ENCODE data around the gene DSC1.
A peak's percentile ranks its signal among the peaks of the same experiment; 100 is the strongest.

Gene DSC1

GRCh38 chr18:31154181-31154580 lies 8.5 kb downstream of the DSC1 start:
- no peak for TF ChIP-seq POLR2A (IDR thresholded peaks at IDR 0.05; ENCODE audit: extremely low read depth, insufficient read length)
- DNase-seq (ENCODE audit: low read depth) = no peak
- H3K4me3 ChIP-seq (ENCODE audit: low read depth, low read length) = no peak overlapping the region

- no peak for DNase-seq (ENCODE audit: low read depth)
Observed at GRCh38 chr18:31149351-31149750, 13.3 kb downstream of the DSC1 start.

GRCh38 chr18:31148600-31148999 lies 14.1 kb downstream of the DSC1 start:
- TF ChIP-seq CTCF (IDR thresholded peaks at IDR 0.05; ENCODE audit: low read depth, low read length) = no peak
- TF ChIP-seq MYC (IDR thresholded peaks at IDR 0.05; ENCODE audit: low read depth, low read length) = no peak
- TF ChIP-seq POLR2A (IDR thresholded peaks at IDR 0.05; ENCODE audit: extremely low read depth, insufficient read length) = no peak
- TF ChIP-seq MAX (IDR thresholded peaks at IDR 0.05; ENCODE audit: low read depth, low read length) = no peak

More at GRCh38 chr18:31149351-31149750, 13.3 kb downstream of the DSC1 start:
- no peak for TF ChIP-seq MAX (IDR thresholded peaks at IDR 0.05; ENCODE audit: low read depth, low read length)
- no peak for TF ChIP-seq CTCF (IDR thresholded peaks at IDR 0.05; ENCODE audit: low read depth, low read length)
- TF ChIP-seq MYC (IDR thresholded peaks at IDR 0.05; ENCODE audit: low read depth, low read length) = no peak
- no peak for TF ChIP-seq POLR2A (IDR thresholded peaks at IDR 0.05; ENCODE audit: extremely low read depth, insufficient read length)
- H3K4me3 ChIP-seq (ENCODE audit: low read depth, low read length) = no peak overlapping the region

GRCh38 chr18:31146809-31147208 lies 15.8 kb downstream of the DSC1 start:
- DNase-seq (ENCODE audit: low read depth) = peak; percentile 47
- no peak for TF ChIP-seq MYC (IDR thresholded peaks at IDR 0.05; ENCODE audit: low read depth, low read length)
- TF ChIP-seq MAX (IDR thresholded peaks at IDR 0.05; ENCODE audit: low read depth, low read length) = no peak
- TF ChIP-seq POLR2A (IDR thresholded peaks at IDR 0.05; ENCODE audit: extremely low read depth, insufficient read length) = no peak
- no peak for TF ChIP-seq CTCF (IDR thresholded peaks at IDR 0.05; ENCODE audit: low read depth, low read length)
- no peak overlapping the region for H3K4me3 ChIP-seq (ENCODE audit: low read depth, low read length)

More at GRCh38 chr18:31148600-31148999, 14.1 kb downstream of the DSC1 start:
- no peak overlapping the region for H3K4me3 ChIP-seq (ENCODE audit: low read depth, low read length)
- DNase-seq (ENCODE audit: low read depth) = no peak

- DNase-seq (ENCODE audit: low read depth) = no peak
- no peak overlapping the region for H3K4me3 ChIP-seq (ENCODE audit: low read depth, low read length)
- TF ChIP-seq MYC (IDR thresholded peaks at IDR 0.05; ENCODE audit: low read depth, low read length) (no peak), CTCF (IDR thresholded peaks at IDR 0.05; ENCODE audit: low read depth, low read length) (no peak), MAX (IDR thresholded peaks at IDR 0.05; ENCODE audit: low read depth, low read length) (no peak), POLR2A (IDR thresholded peaks at IDR 0.05; ENCODE audit: extremely low read depth, insufficient read length) (no peak)
Observed at GRCh38 chr18:31143025-31143424, 19.6 kb downstream of the DSC1 start.

- TF ChIP-seq CTCF (IDR thresholded peaks at IDR 0.05; ENCODE audit: low read depth, low read length) (no peak), MAX (IDR thresholded peaks at IDR 0.05; ENCODE audit: low read depth, low read length) (no peak), MYC (IDR thresholded peaks at IDR 0.05; ENCODE audit: low read depth, low read length) (no peak), POLR2A (IDR thresholded peaks at IDR 0.05; ENCODE audit: extremely low read depth, insufficient read length) (no peak)
- H3K4me3 ChIP-seq (ENCODE audit: low read depth, low read length) = no peak overlapping the region
- DNase-seq (ENCODE audit: low read depth) = no peak
Observed at GRCh38 chr18:31138709-31139108, 23.9 kb downstream of the DSC1 start.

All from NB4 (cell line).